NCI-H82 treated with DMSO at 0.1 percent for 48 hours (cell line): ENCODE data around the gene OR56A4.

Experiments used
- DNase-seq: peaks from one replicate; lab custom pipeline; 2025; ENCODE audit not compliant: unreplicated experiment; lab: John Stamatoyannopoulos, UW

OR56A4 gene

GRCh38 chr11:6006846-6007245 lies at the start of gene OR56A4:
TSS of gene OR56A4 (minus strand) at chr11:6006946. CDS start at chr11:6002992, 3,954 bp downstream.
- no peak for DNase-seq

DNA sequence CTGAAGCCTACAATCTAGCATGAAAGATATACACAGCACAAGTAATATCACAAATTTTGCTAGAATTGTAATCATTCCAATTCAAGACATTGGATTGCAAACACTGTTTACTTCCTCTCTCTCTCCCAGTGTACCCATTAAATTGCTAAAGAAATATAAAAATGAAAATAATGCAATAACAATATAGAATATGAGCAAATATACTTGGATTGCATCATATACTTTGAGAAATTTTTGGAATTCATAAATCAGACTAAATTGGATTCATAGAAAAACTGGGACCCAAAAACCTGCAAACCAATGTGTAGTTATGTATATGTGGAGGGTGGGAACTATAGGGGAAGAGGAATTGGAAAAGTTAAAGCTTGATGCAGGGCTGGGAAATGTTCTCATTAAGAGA lies 48.8 kb upstream of the OR56A4 start:
- DNase-seq = no peak

DNA sequence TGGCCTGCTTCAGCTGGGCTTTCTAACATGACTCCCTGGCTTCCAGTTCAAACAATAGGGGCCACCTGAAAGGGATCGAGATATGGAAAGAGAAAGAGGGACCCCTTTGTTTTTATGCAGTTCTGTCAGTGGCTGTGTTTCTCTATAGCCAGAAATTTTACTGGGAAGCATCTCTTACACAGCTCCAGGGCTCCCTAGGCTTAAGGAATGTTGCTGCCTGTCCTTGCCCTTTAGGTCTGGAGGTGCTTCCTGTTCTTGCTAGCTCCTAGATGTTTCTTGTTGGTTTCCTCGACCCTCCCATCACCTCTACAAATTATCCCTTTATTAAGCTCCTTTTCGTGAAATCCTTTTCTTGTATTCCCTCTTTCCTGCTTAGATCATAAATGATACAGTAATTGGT lies 45.6 kb upstream of the OR56A4 start:
- no peak for DNase-seq

DNA sequence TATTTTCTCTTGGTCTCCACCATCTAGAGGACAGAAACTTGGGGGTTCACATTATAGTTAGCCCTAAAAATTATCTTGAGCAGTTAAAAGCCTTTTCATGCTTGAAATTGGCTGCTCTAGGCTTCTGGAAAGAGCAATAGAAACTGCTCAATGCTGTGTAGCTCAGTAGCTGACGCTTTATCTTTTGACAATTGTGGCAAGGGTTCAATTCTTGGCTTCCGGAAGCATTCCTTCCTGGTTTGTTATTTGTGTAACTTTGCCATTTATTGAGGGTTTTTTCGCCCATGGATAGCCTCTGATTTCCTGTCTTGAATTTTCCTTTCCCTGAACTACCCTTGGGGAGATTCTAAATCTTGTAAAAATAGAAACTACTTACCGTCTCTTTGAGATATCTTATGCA lies 34.1 kb upstream of the OR56A4 start:
- no peak for DNase-seq

DNA sequence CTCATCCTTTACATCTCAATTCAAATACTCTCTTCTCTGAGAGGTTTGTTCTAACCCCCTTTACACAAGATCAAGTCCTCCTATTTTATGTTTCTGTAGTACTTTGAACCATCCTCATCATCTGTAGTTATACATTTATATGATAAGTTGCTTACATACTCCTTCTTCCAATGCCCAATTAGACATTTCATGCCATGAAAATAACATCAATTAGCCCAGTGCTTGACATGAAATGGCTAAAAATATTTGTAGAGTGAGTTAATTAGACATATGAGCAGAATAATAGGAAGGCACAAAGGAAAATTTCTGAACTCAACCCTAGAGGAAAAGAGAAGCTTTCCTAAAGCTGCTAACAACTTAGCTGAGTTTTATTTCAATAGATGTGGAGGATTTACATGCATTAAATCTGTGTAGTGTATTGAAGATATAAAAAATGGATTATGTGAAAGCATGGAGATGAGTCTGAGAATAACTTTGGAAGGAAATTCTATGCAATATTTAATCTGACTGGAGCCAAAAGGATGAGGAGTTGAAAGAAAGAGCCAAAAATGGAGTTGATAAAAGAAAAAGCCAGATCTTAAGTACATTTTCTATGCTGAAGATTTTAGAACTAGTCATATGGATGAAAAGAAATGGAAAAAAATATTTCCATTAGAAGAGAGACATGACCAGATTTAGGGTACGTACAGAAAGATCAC lies 24.1 kb upstream of the OR56A4 start, which contains the start of gene OR56A1:
Gene OR56A1 (minus strand): TSS at position 51 of the 698 bp plus-strand sequence. CDS start 3,066 bp downstream, outside the sequence.
- no peak for DNase-seq

DNA sequence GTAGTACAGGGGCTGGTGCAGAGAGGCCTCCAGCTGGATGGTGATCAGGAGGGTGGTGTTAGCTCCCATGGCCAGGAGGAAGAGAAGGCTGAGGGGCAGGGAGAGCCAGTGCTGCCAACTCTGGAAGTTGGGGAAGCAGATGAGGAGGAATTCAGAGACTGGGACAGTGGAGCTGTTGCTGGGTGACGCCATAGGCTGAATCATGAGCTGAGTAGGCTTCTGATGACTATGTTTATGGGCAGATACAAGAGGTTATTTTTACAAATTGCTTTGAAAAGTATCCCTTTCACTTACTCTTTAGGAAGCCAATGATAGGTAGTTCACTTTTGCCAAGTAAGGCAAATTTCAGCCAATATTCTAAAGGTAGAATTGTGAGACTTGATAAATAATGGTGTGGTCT lies 20.8 kb upstream of the OR56A4 start:
- no peak for DNase-seq

DNA sequence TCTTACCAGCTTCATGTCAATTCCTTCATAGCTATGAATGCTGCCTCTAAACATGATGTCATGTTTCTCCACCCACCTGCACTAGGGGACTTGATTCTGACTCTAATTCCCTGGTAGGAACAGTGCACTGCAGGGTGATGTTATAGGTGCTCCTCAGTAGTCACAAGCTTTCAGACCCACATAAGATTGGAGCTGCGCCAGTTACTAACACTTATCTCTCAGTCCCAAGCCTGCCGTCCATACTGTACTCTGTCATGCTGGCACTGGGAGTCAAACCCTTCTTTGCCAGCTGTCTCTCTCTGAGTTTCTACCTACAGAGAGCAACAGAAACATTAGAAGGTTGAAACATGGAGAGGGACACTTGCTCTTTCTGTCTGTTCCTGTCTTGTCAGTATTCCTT lies 18.3 kb upstream of the OR56A4 start:
- DNase-seq = no peak

DNA sequence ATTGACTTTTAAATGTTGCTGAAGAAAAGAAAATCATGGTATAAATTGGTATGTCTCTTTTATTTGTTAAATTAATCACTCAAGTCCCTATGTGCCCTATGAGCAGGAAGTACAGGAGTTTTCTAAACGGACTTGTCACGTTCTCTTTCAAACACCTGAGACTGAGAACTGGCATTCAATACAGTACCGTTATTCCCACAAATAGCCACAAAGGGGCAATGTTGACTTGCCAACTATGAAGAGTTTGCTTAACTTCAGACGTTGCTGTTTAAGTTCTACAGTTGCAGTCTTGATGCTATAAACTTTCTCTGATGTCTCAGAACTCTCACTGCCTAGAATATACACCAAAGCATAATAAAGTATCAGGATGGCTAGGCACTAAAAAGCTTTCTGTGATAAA lies 16.2 kb upstream of the OR56A4 start:
- peak; percentile 1 for DNase-seq

DNA sequence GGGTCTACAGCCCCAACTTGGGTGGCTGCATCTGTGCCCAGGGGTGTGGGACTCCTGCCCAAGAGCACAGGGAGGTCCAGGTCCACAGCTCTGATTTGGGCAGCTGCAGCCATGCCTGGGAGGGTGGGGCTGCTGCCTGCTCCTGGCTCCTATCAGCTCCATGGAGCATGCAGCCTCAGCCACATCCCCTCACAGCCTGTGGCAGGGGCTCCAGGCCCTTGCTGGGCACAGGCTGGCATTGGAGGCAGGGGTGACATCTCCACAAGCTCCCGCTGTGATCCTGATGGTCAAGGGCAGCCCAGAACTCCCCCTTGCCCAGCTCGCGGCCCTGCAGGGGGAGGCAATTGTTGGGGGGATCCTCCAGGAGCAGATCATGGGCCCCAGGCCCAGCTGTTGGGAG lies 6.3 kb upstream of the OR56A4 start:
- DNase-seq = no peak

- no peak for DNase-seq
Measured at GRCh38 chr11:6012035-6012668, 5.4 kb upstream of the OR56A4 start.

- DNase-seq = no peak
Measured at GRCh38 chr11:6006395-6006794, 351 bp downstream of the OR56A4 start.

GRCh38 chr11:6002202-6002699 lies 4.5 kb downstream of the OR56A4 start:
- DNase-seq = no peak

GRCh38 chr11:5994791-5995190 lies 12.0 kb downstream of the OR56A4 start:
- no peak for DNase-seq

GRCh38 chr11:5992604-5993251 lies 14.0 kb downstream of the OR56A4 start:
- DNase-seq = no peak

DNA sequence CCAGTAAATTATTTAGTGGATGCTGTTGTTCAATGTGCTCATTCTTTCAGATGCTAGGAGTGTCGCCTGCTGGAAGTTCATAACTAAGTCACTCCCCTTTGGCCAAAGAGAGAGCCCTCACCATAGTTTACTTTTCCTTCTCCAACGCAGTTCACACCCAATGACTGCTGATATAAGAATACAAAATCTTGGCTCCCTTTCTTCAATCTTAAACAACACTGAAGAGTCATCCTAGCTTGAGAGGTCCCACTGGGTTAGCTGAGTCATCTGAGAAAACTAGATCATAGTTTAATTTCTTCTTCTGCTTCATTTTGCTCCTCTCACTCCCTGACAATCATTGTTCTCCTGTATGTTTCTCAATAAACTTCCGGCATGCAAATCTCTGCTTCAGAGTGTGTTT lies 14.6 kb downstream of the OR56A4 start:
- DNase-seq = no peak

DNA sequence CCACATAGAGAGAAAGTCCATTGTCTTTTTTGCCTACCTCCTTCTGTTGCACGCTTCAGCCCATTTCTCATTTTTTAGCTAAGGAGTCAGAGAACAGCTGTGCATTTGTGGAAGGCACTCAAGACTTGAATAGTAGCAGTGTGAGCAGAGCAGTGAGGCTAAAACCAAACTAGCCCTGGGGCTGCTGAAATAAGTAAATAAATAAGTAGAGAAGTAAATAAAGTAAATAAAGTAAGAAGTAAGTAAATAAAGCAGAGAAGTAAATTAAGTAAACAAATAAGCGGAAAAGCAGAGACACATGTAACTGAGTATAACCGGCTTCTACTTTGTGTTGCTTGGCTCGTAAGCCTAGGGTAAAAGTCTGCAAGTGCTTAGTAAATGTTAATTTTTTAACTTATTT lies 17.5 kb downstream of the OR56A4 start:
- no peak for DNase-seq

DNA sequence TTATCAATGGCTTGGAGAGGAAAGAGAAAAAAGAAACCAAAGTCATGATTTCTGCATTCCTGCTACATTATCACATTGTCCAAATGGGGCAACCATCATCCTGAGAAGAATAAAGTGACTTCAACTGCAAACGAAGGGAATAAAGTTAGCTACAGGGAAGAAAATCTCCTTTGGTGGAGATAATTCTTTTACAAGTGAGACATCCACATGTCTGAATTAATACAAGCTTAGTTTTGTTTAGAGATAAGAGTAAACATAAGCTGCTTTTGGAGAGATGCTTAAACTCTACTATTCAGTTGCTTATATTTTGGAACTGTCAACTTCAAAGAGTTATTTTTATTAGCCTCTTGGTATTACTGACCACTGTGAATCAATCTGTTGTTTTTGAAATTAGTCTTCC lies 19.9 kb downstream of the OR56A4 start, which contains the start of gene OR52L1:
Gene OR52L1 (minus strand): TSS at position 101 of the 400 bp plus-strand sequence. CDS start 55 bp downstream, at position 46.
- no peak for DNase-seq

GRCh38 chr11:5983443-5983842 lies 23.3 kb downstream of the OR56A4 start:
- no peak for DNase-seq

DNA sequence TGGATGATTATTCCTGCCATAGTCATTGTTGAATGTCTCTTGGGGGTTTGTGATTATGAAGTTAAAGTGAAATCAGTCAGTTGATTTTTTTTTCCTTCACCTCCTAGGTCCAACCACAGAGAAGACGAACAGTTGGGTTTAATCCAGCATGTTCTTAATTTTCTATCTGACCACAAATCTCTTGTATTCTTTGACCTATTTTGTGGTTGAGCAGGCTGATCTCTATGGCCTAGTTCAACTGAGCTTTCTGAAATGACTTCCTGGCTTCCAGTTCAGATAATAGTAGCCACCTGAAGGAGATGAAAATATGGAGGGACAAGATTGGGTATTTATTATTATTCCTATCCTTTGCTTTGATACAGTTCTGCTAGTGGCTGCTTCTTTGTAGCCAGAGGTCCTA lies 33.2 kb downstream of the OR56A4 start:
- DNase-seq = no peak

GRCh38 chr11:5968394-5968793 lies 38.4 kb downstream of the OR56A4 start, which contains the start of gene OR56A5:
TSS of gene OR56A5 (minus strand) at chr11:5968494. CDS start at chr11:5968494, 0 bp downstream.
- DNase-seq = no peak

GRCh38 chr11:5967708-5968107 lies 39.0 kb downstream of the OR56A4 start:
- no peak for DNase-seq

GRCh38 chr11:5966958-5967357 lies 39.8 kb downstream of the OR56A4 start:
- DNase-seq = no peak
